GM19025 (cell line): Measurements from ENCODE around the gene CCDC57.
A peak's percentile ranks its signal among the peaks of the same experiment; 100 is the strongest.

Source experiments
- ATAC-seq: cut with Tn5 transposase; IDR thresholded peaks from one replicate; pipeline ENCODE4 v1.9.1; 2021; ENCODE audit warnings: mild to moderate bottlenecking, low read depth, moderate library complexity; ENCODE audit not compliant: unreplicated experiment

Gene CCDC57

DNA sequence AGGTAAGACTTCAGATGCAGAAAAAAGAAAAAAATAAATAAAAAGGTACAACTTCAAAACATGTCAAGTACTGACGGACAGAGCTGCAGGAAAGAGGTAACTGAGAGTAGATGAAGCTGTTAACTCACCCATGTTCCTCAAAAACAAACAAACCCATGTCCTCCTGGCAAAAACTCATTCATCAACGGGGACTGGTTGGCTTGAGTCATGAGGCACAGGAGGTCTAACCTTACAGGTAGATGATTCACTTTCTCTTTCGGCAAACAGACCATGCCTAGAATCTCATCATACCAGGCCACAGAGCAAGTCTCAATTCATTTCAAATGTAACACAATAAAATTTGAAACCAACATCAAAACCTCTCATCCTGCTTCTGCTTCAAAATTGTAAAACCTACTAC lies 102.3 kb downstream of the CCDC57 start:
- no peak for ATAC-seq

DNA sequence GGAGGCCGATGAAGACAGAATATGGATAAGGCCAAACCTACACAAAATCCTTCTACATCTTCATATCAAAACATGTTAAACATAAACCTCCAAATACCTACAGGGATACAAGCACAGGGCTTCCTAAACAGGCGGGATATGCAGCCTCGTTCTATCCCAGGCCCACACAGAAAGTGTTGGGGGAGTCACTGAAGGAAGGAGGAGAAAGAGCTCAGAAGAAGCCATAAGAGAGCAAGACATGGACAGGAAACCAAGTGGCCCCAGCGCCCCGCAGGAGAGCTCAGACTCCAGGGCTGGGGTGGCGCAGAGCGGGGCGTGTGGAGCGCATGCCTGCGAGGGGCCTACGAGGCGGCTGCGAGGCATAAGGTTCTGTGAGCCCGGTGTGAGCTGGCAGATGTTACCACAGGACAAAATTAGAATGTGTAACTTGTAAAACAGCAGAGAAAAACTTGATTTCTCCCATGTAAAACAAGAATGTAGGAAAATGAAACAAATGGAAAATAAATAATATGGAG lies 103.6 kb downstream of the CCDC57 start:
- no peak for ATAC-seq

DNA sequence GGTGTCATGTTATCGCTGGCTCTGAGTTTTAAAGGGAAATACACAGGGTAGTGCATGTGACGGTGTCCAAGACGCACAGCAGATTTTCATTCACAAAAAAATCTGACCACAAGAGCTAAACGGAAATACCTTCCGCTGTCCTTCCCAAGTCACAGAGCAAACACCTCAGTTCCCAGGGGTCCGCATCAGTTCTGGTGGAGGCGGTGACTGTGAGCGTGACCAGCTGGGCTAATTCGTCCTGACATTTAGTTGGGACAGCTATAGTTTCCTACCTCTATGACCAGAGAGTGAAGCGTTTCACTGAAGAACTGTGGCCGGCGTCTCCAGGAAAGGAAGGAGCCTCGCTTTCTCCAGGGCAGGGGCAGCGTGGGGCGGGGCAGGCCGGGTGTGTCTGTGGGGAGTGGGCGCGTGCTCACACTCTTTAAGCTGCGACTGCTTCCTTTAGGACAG lies 104.1 kb downstream of the CCDC57 start:
- no peak for ATAC-seq

DNA sequence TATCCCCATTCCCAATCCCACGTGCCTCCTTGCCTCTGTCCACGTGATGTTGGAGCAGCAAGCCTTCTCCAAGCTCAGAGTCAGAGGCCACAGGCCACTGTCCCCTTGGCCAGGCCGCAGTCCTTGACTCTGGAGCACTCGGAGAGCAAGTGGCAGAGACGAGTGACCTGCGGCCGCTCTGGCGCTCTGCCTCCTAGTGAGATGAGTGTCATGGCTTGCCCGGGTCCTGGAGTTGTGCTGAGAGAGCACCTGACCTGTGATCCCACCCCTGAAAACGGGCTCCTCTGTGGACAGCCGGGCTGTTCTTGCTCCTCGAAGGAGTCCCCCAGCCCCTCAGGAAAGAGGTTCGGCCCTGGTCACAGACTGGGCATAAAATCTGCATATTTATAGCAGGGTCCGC lies 104.6 kb downstream of the CCDC57 start:
- no peak for ATAC-seq

DNA sequence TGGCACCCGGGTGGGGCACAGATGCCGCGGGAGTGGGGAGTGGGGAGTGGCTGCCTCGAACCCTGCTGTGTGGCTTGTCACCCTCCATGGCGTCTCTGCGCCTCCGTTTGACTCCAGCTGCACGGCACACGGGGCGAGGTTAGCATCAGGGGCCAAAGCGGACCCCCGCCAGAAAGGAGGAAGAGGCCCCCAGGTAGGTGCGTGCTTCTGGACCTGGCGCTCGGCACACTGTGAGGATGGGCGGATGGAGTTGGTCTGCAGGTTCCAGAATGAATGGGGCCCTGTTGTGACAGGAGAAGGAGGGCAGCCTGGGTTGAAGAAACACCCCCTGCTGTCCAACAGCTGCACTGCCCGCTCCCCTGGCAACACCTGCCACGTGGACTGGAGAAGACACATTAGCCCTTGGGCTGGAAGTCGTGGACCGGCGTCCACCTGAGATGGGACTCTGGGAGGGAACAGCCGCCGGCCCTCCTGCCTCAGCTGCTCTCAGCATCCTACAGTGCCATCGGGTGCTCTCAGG lies 105.2 kb downstream of the CCDC57 start:
- no peak for ATAC-seq

DNA sequence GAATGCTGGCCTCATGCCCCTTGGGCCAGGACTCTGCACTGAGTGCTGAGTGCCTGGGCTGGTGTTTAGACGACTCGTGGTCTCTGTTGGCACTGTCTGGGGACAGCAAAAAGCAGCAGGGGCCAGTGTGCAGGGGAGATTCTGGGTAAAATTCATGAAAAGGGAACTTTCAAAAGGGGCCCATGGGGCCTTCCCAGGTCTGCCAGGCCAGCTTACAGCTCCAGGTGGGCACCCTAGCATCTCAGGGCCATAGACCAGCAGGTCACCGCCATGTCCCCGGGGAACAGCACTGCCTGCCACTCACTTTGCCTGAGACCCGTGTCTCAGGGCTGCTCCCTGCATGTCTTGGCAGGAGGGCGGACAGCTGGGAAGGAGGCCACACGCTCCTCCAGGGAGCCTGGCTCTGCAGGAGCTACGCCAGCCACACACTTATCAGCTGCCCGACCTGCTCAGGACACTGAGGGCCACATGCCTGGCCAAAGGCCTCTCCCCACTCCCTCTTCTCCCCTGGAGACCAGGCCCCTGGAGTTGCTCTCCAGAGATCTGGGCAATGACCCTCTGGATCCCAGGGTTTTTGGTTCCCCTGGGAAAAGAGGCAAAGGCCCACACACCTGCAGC lies 105.8 kb downstream of the CCDC57 start:
- no peak for ATAC-seq

DNA sequence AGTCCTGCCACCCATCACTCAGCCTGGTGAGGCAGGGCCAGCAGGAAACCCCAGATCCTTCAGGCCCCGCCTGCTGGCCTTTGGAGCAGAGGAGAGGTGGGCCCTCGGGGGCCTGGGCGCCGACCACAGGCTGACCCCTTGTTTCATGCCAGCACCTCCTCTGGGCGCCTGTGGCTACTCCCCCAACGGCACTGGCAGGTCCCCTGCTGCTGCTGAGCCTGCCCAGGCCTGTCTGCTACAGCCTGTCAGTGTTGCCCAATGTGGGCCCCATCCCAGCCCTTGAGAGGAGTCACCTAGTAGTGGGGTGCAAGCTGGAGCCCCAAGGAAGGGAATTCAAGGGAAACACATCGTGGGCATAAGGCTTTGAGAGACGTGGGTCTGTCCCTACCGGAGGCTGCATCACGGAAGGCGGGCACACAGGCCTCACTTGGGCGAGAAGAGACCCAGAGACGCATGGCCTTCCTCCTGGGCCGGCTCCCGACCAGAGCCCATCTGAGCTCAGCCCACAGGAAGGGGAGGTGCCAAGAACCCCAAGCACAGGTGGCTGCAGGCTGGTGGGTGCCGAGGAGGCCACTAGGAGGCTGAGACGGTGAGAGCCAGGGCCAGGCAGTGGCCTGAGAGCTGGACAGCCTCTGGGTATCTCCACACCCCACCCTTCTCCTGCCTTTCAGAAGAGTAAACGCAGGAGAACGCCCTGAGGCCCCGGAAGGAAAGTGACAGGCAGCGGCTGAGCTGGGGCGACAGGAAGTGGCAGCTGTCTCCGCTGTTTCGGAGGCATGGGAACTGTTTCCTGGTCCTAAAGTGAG lies 106.6 kb downstream of the CCDC57 start:
- peak; percentile 86 for ATAC-seq

DNA sequence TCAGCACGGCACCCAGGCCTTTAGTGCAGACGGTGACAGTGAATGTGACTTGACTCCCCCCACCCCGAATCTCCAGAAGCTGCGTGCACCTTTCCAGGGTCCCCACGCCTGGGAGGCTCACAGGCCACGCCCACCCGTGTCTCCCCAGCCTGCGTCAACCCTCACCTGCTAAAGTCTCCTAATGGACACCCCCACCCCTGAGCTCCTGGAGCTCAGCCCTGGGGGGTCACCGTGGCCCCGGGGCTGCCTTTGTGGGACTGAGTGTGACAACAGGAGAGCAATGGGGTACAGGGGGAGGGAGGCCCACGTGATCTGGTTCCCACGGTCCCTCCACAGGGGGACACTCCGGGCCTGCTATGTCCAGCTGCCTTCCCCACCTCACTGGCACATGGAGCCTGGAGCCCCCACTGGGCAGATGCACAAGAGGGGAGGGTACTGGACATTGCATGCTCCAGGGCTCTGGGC lies 107.2 kb downstream of the CCDC57 start:
- no peak for ATAC-seq

DNA sequence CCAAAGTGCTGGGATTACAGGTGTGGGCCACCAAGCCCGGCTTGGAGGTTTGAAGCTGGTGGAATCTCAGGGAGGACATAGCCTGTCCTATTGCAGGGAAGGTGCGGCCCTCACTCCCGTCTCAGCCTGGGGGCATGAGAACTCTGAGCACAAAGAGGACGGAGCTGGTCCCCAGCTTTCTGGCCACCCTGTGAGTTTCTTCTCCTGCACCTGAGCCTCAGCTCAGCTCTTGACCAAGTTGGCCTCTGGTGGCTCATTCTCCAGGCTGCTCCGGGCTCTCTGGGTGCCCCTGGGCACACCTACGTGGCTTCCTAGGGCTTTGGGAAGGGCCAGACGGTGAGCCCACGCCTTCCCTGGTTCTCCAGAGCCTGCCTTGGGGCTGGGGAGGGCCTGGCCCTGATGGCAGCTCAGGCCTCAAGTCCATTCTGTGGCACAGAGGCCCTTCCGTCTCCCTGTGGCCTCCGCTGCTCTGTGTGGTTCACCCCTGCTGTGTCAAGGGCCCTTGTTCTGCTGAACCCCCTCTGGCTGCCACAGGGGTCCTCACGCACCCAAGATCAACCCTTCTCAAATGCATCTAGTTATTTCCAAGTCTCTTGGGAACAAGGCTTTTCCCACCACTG lies 107.7 kb downstream of the CCDC57 start:
- ATAC-seq = no peak

DNA sequence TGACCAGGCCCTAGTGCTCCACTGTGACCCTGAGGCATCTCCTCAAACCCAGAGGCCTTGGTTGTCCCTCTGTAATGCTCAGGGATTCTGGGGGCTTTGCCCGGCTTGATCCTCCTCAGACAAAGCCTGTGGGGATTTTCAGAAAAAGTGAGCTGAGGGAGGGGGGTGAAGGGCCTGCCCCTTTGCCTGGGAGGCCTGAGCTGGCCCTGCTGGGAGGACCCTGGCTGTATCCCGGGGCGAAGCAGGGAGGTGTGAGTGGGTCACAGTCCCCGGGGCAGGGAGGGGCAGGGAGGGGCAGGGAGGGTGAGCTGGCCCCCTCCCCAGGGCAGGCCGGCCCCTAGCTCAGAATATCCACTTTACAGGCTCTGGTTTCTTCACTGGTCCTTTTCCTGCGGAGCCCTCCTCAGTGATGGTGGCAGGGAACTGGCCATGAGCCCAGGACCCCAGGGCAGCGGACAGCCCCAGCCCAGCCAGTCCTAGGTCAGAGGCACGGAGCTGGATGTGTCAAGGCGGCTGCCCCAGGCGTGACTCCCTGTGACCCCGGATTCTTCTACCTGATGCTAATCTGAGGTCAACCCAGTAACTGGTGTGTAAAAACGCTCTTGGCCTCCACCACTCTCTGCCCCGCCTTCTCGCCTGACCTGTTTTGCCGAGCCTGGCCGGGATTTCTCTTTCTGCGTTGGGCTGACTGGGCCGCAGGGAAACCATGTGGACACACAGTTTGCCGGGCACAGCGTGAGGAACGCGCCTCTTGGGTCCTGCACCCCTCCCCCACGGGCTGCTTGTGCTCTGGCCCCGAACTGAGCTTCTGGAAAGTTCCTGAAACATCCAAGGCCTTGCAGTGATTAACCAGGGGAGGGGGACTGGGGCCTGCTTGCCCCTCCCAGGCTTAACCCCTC lies 108.8 kb downstream of the CCDC57 start:
- ATAC-seq = no peak

DNA sequence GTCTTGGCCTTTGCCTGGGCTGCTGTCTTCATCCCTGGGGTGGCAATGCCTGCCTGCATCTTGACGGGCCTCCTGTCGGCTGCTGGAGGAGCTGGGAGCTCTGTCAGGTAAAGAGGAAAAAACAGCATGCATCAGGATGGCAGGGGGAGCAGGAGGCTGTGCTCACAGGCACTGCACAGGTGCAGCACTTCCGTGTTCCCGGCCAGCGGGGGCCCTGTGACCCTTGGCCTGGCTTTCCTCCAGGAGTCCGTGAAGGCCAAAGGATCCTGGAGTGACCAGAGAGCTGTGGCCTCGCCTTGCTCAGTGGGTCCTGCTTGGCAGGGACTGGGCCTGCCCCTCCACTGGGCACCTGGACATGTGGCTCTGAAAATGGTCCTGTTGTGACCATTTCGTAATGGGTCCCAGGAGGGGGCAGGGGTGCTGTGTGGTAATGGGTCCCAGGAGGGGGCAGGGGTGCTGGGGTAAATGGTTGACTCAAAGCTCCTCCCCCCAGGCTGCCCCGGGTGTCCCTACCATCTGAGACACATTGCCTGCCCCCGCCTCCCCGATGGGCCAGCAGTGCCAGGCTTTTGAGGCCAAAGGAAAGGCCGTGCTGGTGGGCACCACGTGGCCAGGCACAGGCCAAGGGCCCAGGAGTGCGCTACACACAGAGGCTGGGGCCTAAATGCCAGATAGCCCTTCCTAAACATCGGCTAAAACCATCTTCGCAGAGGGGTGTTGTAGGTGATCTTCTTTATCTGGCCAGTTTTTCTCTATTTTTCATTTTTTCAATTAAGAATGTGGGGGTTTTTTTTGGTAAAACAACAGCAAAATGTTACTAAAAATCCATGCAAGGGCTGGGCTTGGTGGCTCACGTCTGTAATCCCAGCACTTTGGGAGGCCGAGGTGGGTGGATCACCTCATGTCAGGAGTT lies 110.6 kb downstream of the CCDC57 start:
- ATAC-seq = no peak

DNA sequence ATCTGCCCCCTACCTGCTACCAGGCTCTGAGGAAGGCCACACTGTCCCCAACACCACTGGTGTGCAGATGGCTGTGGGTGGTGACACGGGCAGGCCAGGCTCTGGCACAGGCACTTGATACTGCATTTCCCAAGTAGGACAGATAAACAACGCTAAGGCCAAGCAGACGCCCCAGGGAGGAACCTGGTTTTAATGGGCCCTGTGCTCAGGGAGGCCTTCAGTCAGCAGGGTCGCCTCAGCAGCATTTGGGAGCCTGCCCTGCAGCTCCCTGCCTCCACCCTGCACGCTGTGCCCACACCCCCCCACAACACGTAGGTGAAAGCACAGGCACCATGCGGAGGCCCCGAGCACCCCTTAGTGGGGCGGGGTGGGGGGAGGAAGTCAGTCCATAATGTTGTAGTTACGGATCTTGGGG lies 111.3 kb downstream of the CCDC57 start:
- ATAC-seq = no peak

DNA sequence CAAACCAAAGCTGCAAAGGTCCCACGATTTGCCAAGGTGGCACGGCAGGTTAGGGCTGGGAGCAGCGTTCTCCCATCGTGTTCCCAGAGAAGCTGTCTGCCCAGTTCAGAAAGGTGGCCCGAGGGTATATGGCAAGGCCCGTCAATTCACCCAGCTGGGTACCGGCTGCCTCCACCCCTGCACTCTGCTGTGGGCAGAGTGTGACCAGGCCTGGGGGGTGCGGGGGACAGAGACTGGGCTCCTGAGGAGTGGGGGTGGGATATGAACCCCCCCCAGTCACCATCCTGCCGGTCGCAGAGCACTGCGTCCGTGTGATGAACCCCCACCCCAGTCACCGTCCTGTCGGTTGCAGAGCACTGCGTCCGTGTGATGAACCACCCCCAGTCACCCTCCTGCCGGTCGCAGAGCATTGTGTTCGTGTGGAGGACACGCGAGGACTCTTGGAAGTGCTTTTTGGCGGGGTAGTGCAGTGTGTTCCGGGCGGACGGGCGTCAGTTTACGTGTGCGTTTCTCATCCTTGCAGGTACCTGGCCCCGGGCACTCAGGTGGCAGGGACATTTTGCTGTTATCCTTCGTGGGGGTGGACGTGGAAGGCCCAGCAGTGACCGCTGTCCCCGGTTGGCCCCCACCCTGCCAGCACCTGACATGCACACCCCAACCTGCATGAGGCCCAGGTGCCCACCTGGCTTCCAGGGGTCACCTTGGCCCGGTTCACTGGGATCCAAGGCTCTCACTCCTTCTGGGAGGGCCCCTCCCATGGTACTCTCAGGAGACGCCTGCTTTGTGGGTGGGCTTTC lies 111.9 kb downstream of the CCDC57 start:
- no peak for ATAC-seq

DNA sequence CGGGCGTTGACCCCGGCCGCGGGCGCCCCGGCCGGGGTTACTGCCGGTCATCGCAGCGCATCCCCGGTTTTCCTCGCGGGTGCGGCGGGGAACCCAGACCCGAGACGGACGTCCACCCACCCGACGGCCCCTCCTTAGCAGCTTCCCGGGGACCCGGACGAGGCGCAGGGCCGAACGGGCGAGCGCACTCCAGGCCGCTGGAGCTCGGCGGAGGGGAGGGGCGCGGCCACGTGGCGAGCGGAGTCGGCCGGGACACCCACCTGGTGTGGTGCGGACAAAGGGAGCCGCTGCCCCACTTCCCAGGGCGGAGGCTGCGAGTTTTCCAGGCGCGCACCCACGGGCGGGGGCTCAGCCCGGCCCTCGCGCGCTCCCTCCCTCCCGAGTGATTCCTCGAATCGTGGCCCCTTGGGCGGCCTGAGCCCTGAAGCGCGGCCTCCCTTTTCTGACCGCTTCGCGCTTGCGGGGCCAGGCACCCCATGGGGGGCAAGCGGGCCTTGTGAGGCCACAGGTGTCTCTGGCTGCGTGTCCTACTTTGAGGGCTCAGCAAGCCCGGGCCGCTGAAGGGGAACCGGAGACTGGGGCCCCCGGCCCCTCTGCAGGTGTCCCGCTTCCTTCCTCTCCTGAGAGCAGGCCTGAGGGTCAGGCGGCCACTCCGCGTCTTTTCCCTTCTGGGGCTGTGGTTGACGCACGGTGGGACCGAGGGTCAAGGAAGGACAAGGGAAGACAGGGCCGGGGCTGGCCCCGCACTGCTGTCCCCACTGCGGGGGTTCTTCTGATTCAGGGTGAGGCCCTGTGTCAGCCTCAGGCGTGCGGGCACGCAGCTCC lies 113.5 kb downstream of the CCDC57 start:
- peak; percentile 3 for ATAC-seq

DNA sequence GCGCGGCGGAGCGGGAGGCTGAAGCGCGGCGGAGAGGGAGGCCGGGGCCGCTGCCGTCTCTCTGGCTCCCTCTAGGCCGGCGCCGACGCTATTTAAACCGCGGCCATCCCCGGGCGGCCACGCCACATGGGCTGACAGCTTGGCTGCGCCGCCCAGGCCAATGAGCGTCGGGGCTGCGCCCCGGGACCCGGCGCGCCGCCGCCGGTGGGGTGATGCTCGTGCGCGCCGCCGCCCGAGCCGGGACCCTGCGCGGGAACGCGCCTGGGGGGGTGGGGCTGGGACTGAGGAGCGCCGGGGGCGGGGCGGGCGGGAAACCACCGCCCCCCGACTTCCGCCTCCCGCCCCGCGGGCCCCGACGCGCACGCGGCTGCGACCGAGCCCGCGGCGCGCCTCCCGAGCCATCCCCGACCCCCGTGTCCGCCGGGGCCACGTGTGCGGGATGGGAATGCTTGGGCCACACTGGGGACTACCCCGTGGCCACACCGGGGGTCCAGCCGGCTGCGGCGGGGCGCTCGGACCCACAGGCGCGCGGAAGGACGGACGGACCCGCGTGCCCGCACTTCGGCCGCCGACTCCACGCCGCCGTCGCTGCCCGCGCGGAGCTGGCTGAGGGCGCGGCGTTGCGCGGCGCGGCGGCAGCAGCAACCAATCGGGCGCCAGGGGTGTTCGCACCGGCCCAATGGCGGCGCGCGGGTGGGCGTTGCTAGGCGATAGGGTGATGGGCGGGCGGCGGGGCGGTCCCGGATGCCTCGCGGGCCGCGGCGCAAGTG lies 114.3 kb downstream of the CCDC57 start, which contains the start of gene FASN:
FASN (minus strand) TSS at position 68 of the 770 bp plus-strand sequence. CDS start 1,791 bp downstream, outside the sequence.
- ATAC-seq = peak; percentile 69

DNA sequence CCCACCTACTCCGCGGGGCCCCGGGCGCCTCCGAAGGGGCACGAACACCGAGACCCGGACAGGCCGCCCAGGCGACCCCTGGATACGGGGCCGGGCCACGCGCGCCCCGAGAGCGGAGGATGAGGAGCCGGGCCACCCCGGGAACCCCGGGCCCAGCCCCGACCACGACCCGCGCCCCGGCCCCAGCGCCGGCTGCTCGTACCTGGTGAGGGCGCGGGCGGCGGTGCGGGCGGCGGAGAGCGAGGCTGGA lies 114.8 kb downstream of the CCDC57 start:
- ATAC-seq = no peak
